HCT116 (cell line): ENCODE measurements around the gene PDE4C. TPM values are rescaled to one million over a fixed set of nuclear protein-coding genes. Genes with fewer than 3 reads are reported as not detected.

Experiments used
- ATAC-seq: fragments of 200-7000 bp; cut with Tn5 transposase; 2 replicates; pipeline ENCODE4 v1.9.1; 2020; ENCODE audit warnings: mild to moderate bottlenecking, moderate library complexity
- BruUV-seq: library from RNA; stranded (reverse); fragments of 400-500 nt; replicated peaks from 2 replicates; lab custom pipeline; 2021; lab: Mats Ljungman, UMichigan
- CTCF ChIA-PET: fragments of 300-600 bp; sonication (Branson Sonifier 250); formaldehyde crosslinking; loops from one replicate; lab custom pipeline; 2021; ENCODE audit warnings: antibody characterized with exemption; lab: Charles Lee
- POLR2A ChIA-PET: fragments of 300-600, 350-600 bp; sonication (Branson Sonifier 250); formaldehyde crosslinking; loops from one replicate; lab custom pipeline; 2021; ENCODE audit warnings: antibody characterized with exemption; lab: Charles Lee
- RAD21 ChIA-PET, 2 experiments: fragments of 300-600 bp; sonication (Branson Sonifier 250); formaldehyde crosslinking; loops; one replicate each; lab custom pipeline; 2023; ENCODE audit warnings: low total read pairs in 2 of 2; ENCODE audit not compliant: uncharacterized antibody in 2 of 2, unreplicated experiment in 2 of 2, low non-redundant PET in 1 of 2; lab: Charles Lee
- DNase-seq: peaks from one replicate; pipeline ENCODE4 v3.0.0-alpha.2; 2010; ENCODE audit warnings: low read depth, low spot score
- H2AFZ ChIP-seq: fragments of 200-600 bp; shearing (Covaris generic), sonication (generic); 2 replicates; pipeline ENCODE4 v1.6.1; 2017; ENCODE audit warnings: low read depth, mixed run types, mixed read lengths, antibody characterized with exemption, low read length; ENCODE audit not compliant: poor library complexity, severe bottlenecking
- H3K27ac ChIP-seq: 2 replicates; pipeline ENCODE4 v1.5.1; 2012; ENCODE audit warnings: low read depth, low read length
- H3K27me3 ChIP-seq: fragments of 200-600 bp; sonication (generic); 2 replicates; pipeline ENCODE4 v1.6.1; 2016; ENCODE audit warnings: mixed run types, low read length, mixed read lengths; ENCODE audit not compliant: insufficient read depth
- H3K36me3 ChIP-seq, 2 experiments: fragments of 200-500 bp in 1 of 2; fragments of 200-600 bp in 1 of 2; sonication (Bioruptor generic) in 1 of 2; sonication (generic) in 1 of 2; 2 replicates each; pipeline versions ENCODE4 v1.5.1 to v1.6.1; 2014 to 2016; ENCODE audit warnings: low read length in 2 of 2, inconsistent platforms in 1 of 2, mixed read lengths in 1 of 2, mixed run types in 1 of 2; ENCODE audit not compliant: insufficient read depth in 2 of 2, control insufficient read depth in 1 of 2
- H3K4me1 ChIP-seq, 2 experiments: fragments of 200-600 bp in 1 of 2; sonication (generic) in 1 of 2; 2 replicates each; pipeline versions ENCODE4 v1.5.1 to v1.6.1; 2012 to 2017; ENCODE audit warnings: low read length in 2 of 2, inconsistent platforms in 1 of 2, mild to moderate bottlenecking in 1 of 2, mixed read lengths in 1 of 2, mixed run types in 1 of 2, moderate library complexity in 1 of 2; ENCODE audit not compliant: insufficient read depth in 2 of 2, control insufficient read depth in 1 of 2
- H3K4me2 ChIP-seq: fragments of 200-600 bp; sonication (generic); 2 replicates; pipeline ENCODE4 v1.6.1; 2017; ENCODE audit warnings: mixed run types, low read length, mixed read lengths
- H3K4me3 ChIP-seq, 2 experiments: fragments of 200-600 bp in 1 of 2; sonication (generic) in 1 of 2; replicated peaks in 1 of 2; 2 replicates each; pipeline ENCODE4 v1.5.1; 2011 to 2016; ENCODE audit warnings: low read length in 2 of 2, control low read depth in 1 of 2, low read depth in 1 of 2, mild to moderate bottlenecking in 1 of 2, mixed read lengths in 1 of 2, mixed run types in 1 of 2
- H3K79me2 ChIP-seq: fragments of 200-600 bp; sonication (generic); 2 replicates; pipeline ENCODE4 v1.6.1; 2017; ENCODE audit warnings: mild to moderate bottlenecking, mixed run types, low read length, moderate library complexity, mixed read lengths; ENCODE audit not compliant: insufficient read depth
- H3K9ac ChIP-seq: fragments of 200-600 bp; sonication (generic); 2 replicates; pipeline ENCODE4 v1.6.1; 2016; ENCODE audit warnings: low read length, mixed read lengths
- H3K9me2 ChIP-seq: fragments of 200-600 bp; sonication (generic), shearing (Covaris generic); 2 replicates; pipeline ENCODE4 v1.6.1; 2017; ENCODE audit warnings: mixed run types, mild to moderate bottlenecking, moderate library complexity; ENCODE audit not compliant: insufficient read depth
- H3K9me3 ChIP-seq, 2 experiments: fragments of 200-500 bp in 1 of 2; fragments of 200-600 bp in 1 of 2; sonication (Bioruptor generic) in 1 of 2; sonication (generic) in 1 of 2; 2 replicates each; pipeline ENCODE4 v1.6.1; 2014 to 2017; ENCODE audit warnings: low read length in 2 of 2, mixed read lengths in 2 of 2, inconsistent platforms in 1 of 2, low read depth in 1 of 2, mild to moderate bottlenecking in 1 of 2, mixed run types in 1 of 2, moderate library complexity in 1 of 2; ENCODE audit not compliant: control insufficient read depth in 1 of 2, insufficient read depth in 1 of 2
- H4K20me1 ChIP-seq: fragments of 200-600 bp; sonication (generic), shearing (Covaris generic); 2 replicates; pipeline ENCODE4 v1.6.1; 2017; ENCODE audit warnings: mixed run types, mild to moderate bottlenecking, moderate library complexity; ENCODE audit not compliant: insufficient read depth
- CBX3 ChIP-seq: IDR thresholded peaks from 2 replicates; pipeline ENCODE4 v1.6.1; 2012; ENCODE audit warnings: low read depth
- EZH2 ChIP-seq: fragments of 200-600 bp; sonication (generic); IDR thresholded peaks from 2 replicates; pipeline ENCODE4 v1.6.1; 2017; ENCODE audit warnings: antibody characterized with exemption, mixed run types
- EZH2phosphoT487 ChIP-seq: fragments of 200-600 bp; IDR thresholded peaks from 2 replicates; pipeline ENCODE4 v1.6.1; 2018; ENCODE audit warnings: antibody characterized with exemption, borderline replicate concordance
- JUND ChIP-seq: IDR thresholded peaks from 2 replicates; pipeline ENCODE4 v1.6.1; 2012
- POLR2A ChIP-seq: IDR thresholded peaks from 2 replicates; pipeline ENCODE4 v1.7.0; 2011; ENCODE audit warnings: borderline replicate concordance; ENCODE audit not compliant: insufficient read depth, insufficient read length; ENCODE audit errors: extremely low read depth
- RAD21 ChIP-seq: IDR thresholded peaks from 2 replicates; pipeline ENCODE4 v1.6.1; 2012; ENCODE audit warnings: low read depth, mild to moderate bottlenecking
- SP1 ChIP-seq: IDR thresholded peaks from 2 replicates; pipeline ENCODE4 v1.6.1; 2012; ENCODE audit warnings: low read depth
- ZFX ChIP-seq: fragments of 450-650 bp; IDR thresholded peaks from 2 replicates; pipeline ENCODE4 v1.6.1; 2017
- ZNF274 ChIP-seq: fragments of 200-500 bp; sonication (Bioruptor generic); IDR thresholded peaks from 2 replicates; pipeline ENCODE4 v1.6.1; 2014; ENCODE audit warnings: mild to moderate bottlenecking, low read depth, low read length, inconsistent platforms
- intact Hi-C: fragments of 100-400 bp; cut with micrococcal nuclease; formaldehyde crosslinking; loops from 2 replicates; pipeline ENCODE4 v1.10.0; 2022
- total RNA-seq: library from RNA; stranded (reverse); gene quantifications from one replicate; pipeline ENCODE4 v1.2.1, GENCODE V29; 2021; ENCODE audit not compliant: unreplicated experiment
- TF ChIP-seq, protein P1 (sequence below): IDR thresholded peaks from 2 replicates; pipeline ENCODE4 v1.6.1; 2011; ENCODE audit warnings: mild to moderate bottlenecking, low read length, moderate library complexity; ENCODE audit not compliant: insufficient replicate concordance; ENCODE audit errors: extremely low read depth
- TF ChIP-seq, protein P2 (sequence below): IDR thresholded peaks from 2 replicates; pipeline ENCODE4 v1.6.1; 2012
- TF ChIP-seq, protein P3 (sequence below): IDR thresholded peaks from 2 replicates; pipeline ENCODE4 v1.6.1; 2012
- TF ChIP-seq, protein P4 (sequence below): IDR thresholded peaks from 2 replicates; pipeline ENCODE4 v1.6.1; 2012; ENCODE audit warnings: low read depth

The PDE4C gene
- total RNA-seq, 1 experiment from 2014 or later: 1.5 TPM

DNA sequence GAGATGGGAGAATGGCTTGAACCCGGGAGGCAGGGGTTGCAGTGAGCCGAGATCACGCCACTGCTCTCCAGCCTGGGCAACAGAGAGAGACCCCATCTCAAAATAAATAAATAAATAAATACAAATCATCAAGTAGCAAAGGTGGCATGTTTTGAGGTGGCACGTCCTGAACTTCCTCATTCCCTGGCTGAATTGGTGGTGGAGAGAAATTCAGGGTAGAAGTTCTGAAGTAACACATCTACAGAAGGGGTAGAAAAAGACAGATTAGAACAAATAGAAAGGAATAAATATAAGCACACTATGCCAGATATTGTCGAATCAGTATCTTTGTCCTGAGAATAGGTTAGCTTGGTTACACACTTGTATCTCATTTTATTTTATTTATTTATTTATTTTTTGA lies 46.3 kb downstream of the PDE4C start:
- Histone ChIP-seq H3K36me3 (peaks cover 8 to 13% of the 10 kb centered on the region in 2 experiments; a peak in 2 of 4 replicates), H3K27ac (no peak overlapping the region), H3K4me3 (no peak overlapping the region)
- CTCF ChIA-PET: no interaction called here
- TF ChIP-seq, protein P1, sequence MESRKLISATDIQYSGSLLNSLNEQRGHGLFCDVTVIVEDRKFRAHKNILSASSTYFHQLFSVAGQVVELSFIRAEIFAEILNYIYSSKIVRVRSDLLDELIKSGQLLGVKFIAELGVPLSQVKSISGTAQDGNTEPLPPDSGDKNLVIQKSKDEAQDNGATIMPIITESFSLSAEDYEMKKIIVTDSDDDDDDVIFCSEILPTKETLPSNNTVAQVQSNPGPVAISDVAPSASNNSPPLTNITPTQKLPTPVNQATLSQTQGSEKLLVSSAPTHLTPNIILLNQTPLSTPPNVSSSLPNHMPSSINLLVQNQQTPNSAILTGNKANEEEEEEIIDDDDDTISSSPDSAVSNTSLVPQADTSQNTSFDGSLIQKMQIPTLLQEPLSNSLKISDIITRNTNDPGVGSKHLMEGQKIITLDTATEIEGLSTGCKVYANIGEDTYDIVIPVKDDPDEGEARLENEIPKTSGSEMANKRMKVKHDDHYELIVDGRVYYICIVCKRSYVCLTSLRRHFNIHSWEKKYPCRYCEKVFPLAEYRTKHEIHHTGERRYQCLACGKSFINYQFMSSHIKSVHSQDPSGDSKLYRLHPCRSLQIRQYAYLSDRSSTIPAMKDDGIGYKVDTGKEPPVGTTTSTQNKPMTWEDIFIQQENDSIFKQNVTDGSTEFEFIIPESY: no peak
- TF ChIP-seq ZFX (no peak), POLR2A (no peak), JUND (no peak), SP1 (no peak), ZNF274 (no peak), EZH2phosphoT487 (no peak), CBX3 (no peak), EZH2 (no peak), RAD21 (no peak)
- TF ChIP-seq, protein P2, sequence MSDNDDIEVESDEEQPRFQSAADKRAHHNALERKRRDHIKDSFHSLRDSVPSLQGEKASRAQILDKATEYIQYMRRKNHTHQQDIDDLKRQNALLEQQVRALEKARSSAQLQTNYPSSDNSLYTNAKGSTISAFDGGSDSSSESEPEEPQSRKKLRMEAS: no peak
- TF ChIP-seq, protein P3, sequence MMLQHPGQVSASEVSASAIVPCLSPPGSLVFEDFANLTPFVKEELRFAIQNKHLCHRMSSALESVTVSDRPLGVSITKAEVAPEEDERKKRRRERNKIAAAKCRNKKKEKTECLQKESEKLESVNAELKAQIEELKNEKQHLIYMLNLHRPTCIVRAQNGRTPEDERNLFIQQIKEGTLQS: no peak
- TF ChIP-seq, protein P4, sequence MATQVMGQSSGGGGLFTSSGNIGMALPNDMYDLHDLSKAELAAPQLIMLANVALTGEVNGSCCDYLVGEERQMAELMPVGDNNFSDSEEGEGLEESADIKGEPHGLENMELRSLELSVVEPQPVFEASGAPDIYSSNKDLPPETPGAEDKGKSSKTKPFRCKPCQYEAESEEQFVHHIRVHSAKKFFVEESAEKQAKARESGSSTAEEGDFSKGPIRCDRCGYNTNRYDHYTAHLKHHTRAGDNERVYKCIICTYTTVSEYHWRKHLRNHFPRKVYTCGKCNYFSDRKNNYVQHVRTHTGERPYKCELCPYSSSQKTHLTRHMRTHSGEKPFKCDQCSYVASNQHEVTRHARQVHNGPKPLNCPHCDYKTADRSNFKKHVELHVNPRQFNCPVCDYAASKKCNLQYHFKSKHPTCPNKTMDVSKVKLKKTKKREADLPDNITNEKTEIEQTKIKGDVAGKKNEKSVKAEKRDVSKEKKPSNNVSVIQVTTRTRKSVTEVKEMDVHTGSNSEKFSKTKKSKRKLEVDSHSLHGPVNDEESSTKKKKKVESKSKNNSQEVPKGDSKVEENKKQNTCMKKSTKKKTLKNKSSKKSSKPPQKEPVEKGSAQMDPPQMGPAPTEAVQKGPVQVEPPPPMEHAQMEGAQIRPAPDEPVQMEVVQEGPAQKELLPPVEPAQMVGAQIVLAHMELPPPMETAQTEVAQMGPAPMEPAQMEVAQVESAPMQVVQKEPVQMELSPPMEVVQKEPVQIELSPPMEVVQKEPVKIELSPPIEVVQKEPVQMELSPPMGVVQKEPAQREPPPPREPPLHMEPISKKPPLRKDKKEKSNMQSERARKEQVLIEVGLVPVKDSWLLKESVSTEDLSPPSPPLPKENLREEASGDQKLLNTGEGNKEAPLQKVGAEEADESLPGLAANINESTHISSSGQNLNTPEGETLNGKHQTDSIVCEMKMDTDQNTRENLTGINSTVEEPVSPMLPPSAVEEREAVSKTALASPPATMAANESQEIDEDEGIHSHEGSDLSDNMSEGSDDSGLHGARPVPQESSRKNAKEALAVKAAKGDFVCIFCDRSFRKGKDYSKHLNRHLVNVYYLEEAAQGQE: no peak
- TF ChIP-seq, all 23 proteins: peak for 0
- BruUV-seq: no TSS peak
- intact Hi-C loops: no loop called here
- Histone ChIP-seq H3K9me2 (no peaks in the 10 kb centered on the region), H4K20me1 (no peaks in the 10 kb centered on the region), H2AFZ (no peak overlapping the region), H3K4me2 (no peak overlapping the region), H3K79me2 (peaks cover 6% of the 10 kb centered on the region; the same call in 1 of the 2 replicates), H3K27me3 (no peaks in the 10 kb centered on the region), H3K4me1 (peaks cover 9% of the 10 kb centered on the region in 2 experiments), H3K9me3 (no peaks in the 10 kb centered on the region), H3K9ac (no peak overlapping the region)
- ATAC-seq: no peak
- ChIA-PET POLR2A (interaction anchor here (0.6 to 0.8 kb wide), 2 partner anchors 11 to 73 kb away, joined by 3 read pairs; no protein-coding TSS in a partner anchor), RAD21 (no interaction called here)
- DNase-seq: no peak
